H1 (cell line): ENCODE measurements around the gene ST14. TPM values are rescaled to one million over a fixed set of nuclear protein-coding genes. Genes with fewer than 3 reads are reported as not detected.

Experiments
- CTCF ChIA-PET: fragments of 300-600 bp; sonication (Branson Sonifier 250); formaldehyde crosslinking; loops from one replicate; lab custom pipeline; 2021; ENCODE audit not compliant: partially characterized antibody; lab: Charles Lee
- POLR2A ChIA-PET: fragments of 300-600 bp; sonication (Branson Sonifier 250); formaldehyde crosslinking; loops from one replicate; lab custom pipeline; 2021; ENCODE audit warnings: inconsistent platforms; ENCODE audit not compliant: partially characterized antibody; lab: Charles Lee
- DNase-seq, 2 experiments: peaks; one replicate each; pipeline versions ENCODE4 v3.0.0 to v3.0.0-alpha.2; 2010 to 2022; ENCODE audit warnings: low spot score in 2 of 2, low read depth in 1 of 2, mixed read lengths in 1 of 2
- FAIRE-seq: peaks from 2 replicates; lab custom pipeline; 2011; peaks lifted over from hg19 to GRCh38; lab: Jason Lieb, UNC
- H2AFZ ChIP-seq: 2 replicates; pipeline ENCODE4 v1.8.1; 2012; ENCODE audit warnings: low read length, inconsistent platforms
- H2AK5ac ChIP-seq: 2 replicates; pipeline ENCODE4 v1.6.1; 2013; ENCODE audit warnings: low read depth, low read length
- H2BK120ac ChIP-seq: replicated peaks from 2 replicates; pipeline ENCODE3; 2013; ENCODE audit warnings: low read depth, low read length, inconsistent platforms
- H2BK12ac ChIP-seq: 2 replicates; pipeline ENCODE4 v1.6.1; 2013; ENCODE audit warnings: low read depth, low read length
- H2BK15ac ChIP-seq: 2 replicates; pipeline ENCODE4 v1.6.1; 2013; ENCODE audit warnings: low read length
- H2BK20ac ChIP-seq: 2 replicates; pipeline ENCODE4 v1.6.1; 2013; ENCODE audit warnings: low read length
- H2BK5ac ChIP-seq: 2 replicates; pipeline ENCODE4 v1.6.1; 2013; ENCODE audit warnings: low read depth, low read length
- H3K14ac ChIP-seq: 2 replicates; pipeline ENCODE4 v1.6.1; 2013; ENCODE audit warnings: inconsistent platforms; ENCODE audit not compliant: insufficient read length
- H3K18ac ChIP-seq: 2 replicates; pipeline ENCODE4 v1.6.1; 2013; ENCODE audit warnings: low read length; ENCODE audit errors: extremely low read depth
- H3K23ac ChIP-seq: 2 replicates; pipeline ENCODE4 v1.6.1; 2013; ENCODE audit warnings: inconsistent platforms; ENCODE audit not compliant: insufficient read length
- H3K23me2 ChIP-seq: 2 replicates; pipeline ENCODE4 v1.6.1; 2013; ENCODE audit warnings: low read depth, low read length
- H3K27ac ChIP-seq: 2 replicates; pipeline ENCODE4 v1.6.1; 2011; ENCODE audit warnings: low read depth, low read length, inconsistent platforms
- H3K27me3 ChIP-seq, 4 experiments: replicated peaks in 1 of 4; 1 replicate in 1 of 4; 2 replicates in 3 of 4; pipeline versions ENCODE4 v1.6.1 to v1.8.1; 2011 to 2013; ENCODE audit warnings: low read length in 3 of 4, mild to moderate bottlenecking in 3 of 4, inconsistent platforms in 2 of 4, mixed read lengths in 2 of 4, moderate library complexity in 1 of 4; ENCODE audit not compliant: control insufficient read depth in 3 of 4, insufficient read depth in 3 of 4; ENCODE audit errors: extremely low read depth in 1 of 4
- H3K36me3 ChIP-seq, 4 experiments: 2 replicates each; pipeline versions ENCODE4 v1.6.1 to v1.8.1; 2011 to 2013; ENCODE audit warnings: mild to moderate bottlenecking in 4 of 4, low read length in 3 of 4, moderate library complexity in 2 of 4, control low read depth in 1 of 4, inconsistent platforms in 1 of 4; ENCODE audit not compliant: insufficient read depth in 4 of 4, control insufficient read depth in 2 of 4
- H3K4ac ChIP-seq: replicated peaks from 2 replicates; pipeline ENCODE3; 2013; ENCODE audit warnings: low read length, low read depth, mixed read lengths, inconsistent platforms; ENCODE audit not compliant: insufficient read length
- H3K4me1 ChIP-seq, 4 experiments: replicated peaks in 1 of 4; 1 replicate in 1 of 4; 2 replicates in 3 of 4; pipeline versions ENCODE4 v1.6.1 to v1.8.1; 2011 to 2013; ENCODE audit warnings: low read length in 3 of 4, inconsistent platforms in 2 of 4, mixed read lengths in 1 of 4; ENCODE audit not compliant: insufficient read depth in 4 of 4, control insufficient read depth in 3 of 4
- H3K4me2 ChIP-seq, 2 experiments: 2 replicates each; pipeline versions ENCODE4 v1.6.1 to v1.8.1; 2011 to 2013; ENCODE audit warnings: low read depth in 2 of 2, low read length in 2 of 2, control low read depth in 1 of 2, inconsistent platforms in 1 of 2, mild to moderate bottlenecking in 1 of 2; ENCODE audit not compliant: insufficient read depth in 1 of 2
- H3K4me3 ChIP-seq, 4 experiments: fragments of 200-600, 300-600 bp in 1 of 4; sonication (generic), shearing (Covaris generic), sonication (Bioruptor Twin) in 1 of 4; 2 replicates each; pipeline versions ENCODE4 v1.5.1 to v1.8.1; 2011 to 2016; ENCODE audit warnings: low read length in 4 of 4, low read depth in 3 of 4, control low read depth in 2 of 4, inconsistent platforms in 2 of 4, mild to moderate bottlenecking in 2 of 4, mixed read lengths in 1 of 4, moderate library complexity in 1 of 4; ENCODE audit not compliant: insufficient read depth in 2 of 4; ENCODE audit errors: extremely low read depth in 1 of 4
- H3K56ac ChIP-seq: replicated peaks from 2 replicates; pipeline ENCODE3; 2013; ENCODE audit warnings: low read depth, mild to moderate bottlenecking, mixed read lengths, low read length, inconsistent platforms; ENCODE audit not compliant: insufficient read length
- H3K79me1 ChIP-seq: 2 replicates; pipeline ENCODE4 v1.6.1; 2013; ENCODE audit warnings: low read depth, low read length, control low read depth
- H3K79me2 ChIP-seq, 2 experiments: 2 replicates each; pipeline versions ENCODE4 v1.6.1 to v1.8.1; 2012 to 2013; ENCODE audit warnings: low read length in 2 of 2, mild to moderate bottlenecking in 2 of 2, inconsistent platforms in 1 of 2; ENCODE audit not compliant: insufficient read depth in 2 of 2, control insufficient read depth in 1 of 2
- H3K9ac ChIP-seq, 4 experiments: replicated peaks in 1 of 4; 1 replicate in 1 of 4; 2 replicates in 3 of 4; pipeline versions ENCODE4 v1.6.1 to v1.8.1; 2011 to 2013; ENCODE audit warnings: low read depth in 3 of 4, low read length in 3 of 4, control low read depth in 2 of 4, mild to moderate bottlenecking in 2 of 4, moderate library complexity in 2 of 4, inconsistent platforms in 1 of 4; ENCODE audit errors: extremely low read depth in 1 of 4
- H3K9me3 ChIP-seq, 2 experiments: 2 replicates each; pipeline versions ENCODE4 v1.6.1 to v1.8.1; 2012 to 2013; ENCODE audit warnings: mild to moderate bottlenecking in 2 of 2, moderate library complexity in 2 of 2, control low read depth in 1 of 2, inconsistent platforms in 1 of 2, low read depth in 1 of 2, low read length in 1 of 2, mixed read lengths in 1 of 2; ENCODE audit not compliant: insufficient read depth in 2 of 2
- H4K20me1 ChIP-seq, 2 experiments: replicated peaks in 1 of 2; 2 replicates each; pipeline versions ENCODE3 to v1.8.1; 2011 to 2013; ENCODE audit warnings: inconsistent platforms in 2 of 2, low read length in 2 of 2, mild to moderate bottlenecking in 1 of 2; ENCODE audit not compliant: insufficient read depth in 2 of 2, control insufficient read depth in 1 of 2
- H4K5ac ChIP-seq: 2 replicates; pipeline ENCODE4 v1.6.1; 2013; ENCODE audit warnings: low read length, low read depth, mixed read lengths, inconsistent platforms; ENCODE audit not compliant: insufficient read length
- H4K8ac ChIP-seq: 2 replicates; pipeline ENCODE4 v1.8.0; 2013; ENCODE audit warnings: mild to moderate bottlenecking, moderate library complexity, low read length, inconsistent platforms; ENCODE audit not compliant: insufficient read depth; ENCODE audit errors: extremely low read depth
- H4K91ac ChIP-seq: replicated peaks from 2 replicates; pipeline ENCODE3; 2013; ENCODE audit warnings: low read length, mixed read lengths, inconsistent platforms; ENCODE audit not compliant: insufficient read length
- CBX8 ChIP-seq: fragments of 300-800, 300-1000 bp; sonication (generic); IDR thresholded peaks from 2 replicates; pipeline ENCODE4 v1.7.1; 2016; ENCODE audit warnings: low read depth, low read length, borderline replicate concordance
- EGR1 ChIP-seq: IDR thresholded peaks from 2 replicates; pipeline ENCODE4 v1.6.1; 2011; ENCODE audit warnings: low read depth, low read length, borderline replicate concordance
- FOSL1 ChIP-seq: IDR thresholded peaks from 2 replicates; pipeline ENCODE4 v1.6.1; 2011; ENCODE audit warnings: mild to moderate bottlenecking, low read depth, low read length, moderate library complexity; ENCODE audit not compliant: insufficient read depth
- POU5F1 ChIP-seq: IDR thresholded peaks from 2 replicates; pipeline ENCODE4 v1.6.1; 2011; ENCODE audit warnings: low read depth, mild to moderate bottlenecking, low read length, moderate library complexity
- YY1 ChIP-seq: IDR thresholded peaks from 2 replicates; pipeline ENCODE4 v1.6.1; 2011; ENCODE audit warnings: low read depth, mild to moderate bottlenecking, low read length
- WGBS, 2 experiments: shearing (Covaris generic) in 1 of 2; methylation state at CpG; one replicate each; pipeline versions ENCODE4 v1.1.6 to v1.1.7; 2013 to 2015; ENCODE audit warnings: low lambda C conversion rate in 2 of 2, mixed read lengths in 2 of 2, inconsistent platforms in 1 of 2, low coverage in 1 of 2, missing lambda C conversion rate in 1 of 2; ENCODE audit not compliant: insufficient replicate concordance in 2 of 2, insufficient coverage in 1 of 2, insufficient read length in 1 of 2; ENCODE audit errors: extremely low coverage in 1 of 2, missing lambda C conversion rate in 1 of 2; 5-methylcytosine and 5-hydroxymethylcytosine counted together
- polyA plus RNA-seq, 7 experiments: library from polyadenylated mRNA; depleted of rRNA in 3 of 7; stranded (reverse) in 5 of 7; unstranded in 2 of 7; fragments of >200 nt in 5 of 7; fragments of 200-250 nt in 2 of 7; gene quantifications; 1 replicate in 5 of 7; 2 replicates in 1 of 7; 4 replicates in 1 of 7; pipeline versions ENCODE4 v1.2.1 to v1.2.3, GENCODE V29; 2011 to 2013; ENCODE audit warnings: missing spikeins in 2 of 7, mixed read lengths in 2 of 7
- total RNA-seq: library from RNA; stranded (reverse); fragmentation: NEBNext Ultra II Directional; extraction: Animal tissue kit (Norgen Biotek cat#: 25700); gene quantifications from 2 replicates; pipeline ENCODE4 v1.2.1, GENCODE V29; 2021

The ST14 gene
- total and polyA plus RNA-seq, 2 of the 8 experiments (the other 6 are each of a cell fraction or from before 2014, with no cell fraction given), result 22.4 to 24.9 TPM

GRCh38 chr11:130162733-130163132, 3.2 kb downstream of the ST14 start:
- DNase-seq, result no peak
- Histone ChIP-seq H2BK20ac (no peak overlapping the region), H3K4me1 (peaks cover 0 to 23% (median 11%) of the 10 kb centered on the region in 4 experiments; a peak in 6 of 7 replicates), H2AK5ac (no peak overlapping the region)
- TF ChIP-seq CBX8, result no peak
- no peak for TF ChIP-seq EGR1
- no peak for TF ChIP-seq POU5F1
- TF ChIP-seq FOSL1, result no peak
- TF ChIP-seq YY1, result no peak
- TF ChIP-seq, all 59 proteins: peak for 0
- FAIRE-seq, result no peak
- 91% methylated on average over 5 of the region's 5 CpGs; no CpG with 5 or more reads in 1 of the 2 experiments for WGBS, 2 experiments
- no peaks in the 10 kb centered on the region for H3K79me2 ChIP-seq
- no peak overlapping the region for H3K18ac ChIP-seq
- no peak overlapping the region for H3K4me3 ChIP-seq
- H2BK5ac ChIP-seq, result no peak overlapping the region
- H3K27me3 ChIP-seq, result peaks cover 4 to 54% (median 42%) of the 10 kb centered on the region in 4 experiments
- H3K9ac ChIP-seq, result no peak overlapping the region
- no peaks in the 10 kb centered on the region for H3K9me3 ChIP-seq
- H3K79me1 ChIP-seq, result no peaks in the 10 kb centered on the region; the same call in none of the 2 replicates
- H4K91ac ChIP-seq, result no peak overlapping the region
- POLR2A ChIA-PET, result no interaction called here
- no peak overlapping the region for H3K4ac ChIP-seq
- no peak overlapping the region for H4K8ac ChIP-seq
- no peaks in the 10 kb centered on the region for H3K36me3 ChIP-seq
- no peak overlapping the region for H4K5ac ChIP-seq
- no peak overlapping the region for H3K4me2 ChIP-seq
- no peak overlapping the region for H3K14ac ChIP-seq
- H2BK120ac ChIP-seq, result no peak overlapping the region
- H3K23me2 ChIP-seq, result peaks cover 4% of the 10 kb centered on the region; the same call in 1 of the 2 replicates
- H3K27ac ChIP-seq, result no peak overlapping the region
- H2BK15ac ChIP-seq, result no peak overlapping the region
- CTCF ChIA-PET, result interaction anchor here (0.5 kb wide), 1 partner anchor 286 kb away, joined by 3 read pairs; the partner anchor contains the start of gene ADAMTS15
- H4K20me1 ChIP-seq, result peaks cover 0 to 2% of the 10 kb centered on the region in 2 experiments
- no peak overlapping the region for H2AFZ ChIP-seq
- no peak overlapping the region for H3K56ac ChIP-seq
- no peak overlapping the region for H2BK12ac ChIP-seq
- no peak overlapping the region for H3K23ac ChIP-seq
